DOHH2 (cell line): ENCODE data around the gene IGF2BP1.
A peak's percentile ranks its signal among the peaks of the same experiment; 100 is the strongest.

ENCODE experiments used
- H3F3A ChIP-seq: fragments of 200-600 bp; sonication (generic), shearing (Covaris generic); 2 replicates; pipeline ENCODE4 v1.6.0; 2016; ENCODE audit warnings: antibody characterized with exemption, mild to moderate bottlenecking; ENCODE audit not compliant: control insufficient read depth, insufficient read depth
- H3K27ac ChIP-seq: fragments of 200-600 bp; sonication (generic); 2 replicates; pipeline ENCODE4 v1.5.1; 2014; ENCODE audit warnings: low read depth, mild to moderate bottlenecking, low read length, moderate library complexity
- H3K27me3 ChIP-seq: fragments of 200-600 bp; sonication (generic); 2 replicates; pipeline ENCODE4 v1.6.1; 2014; ENCODE audit warnings: mild to moderate bottlenecking, low read length, mixed read lengths; ENCODE audit not compliant: control insufficient read depth
- H3K36me3 ChIP-seq: fragments of 200-600 bp; sonication (generic); 2 replicates; pipeline ENCODE4 v1.6.1; 2014; ENCODE audit warnings: mild to moderate bottlenecking, low read length, moderate library complexity, mixed read lengths; ENCODE audit not compliant: control insufficient read depth
- H3K4me1 ChIP-seq: fragments of 200-600 bp; sonication (generic); 2 replicates; pipeline ENCODE4 v1.6.1; 2014; ENCODE audit warnings: mild to moderate bottlenecking, low read length, mixed read lengths; ENCODE audit not compliant: control insufficient read depth
- H3K4me2 ChIP-seq: fragments of 200-600 bp; sonication (generic); 2 replicates; pipeline ENCODE4 v1.6.0; 2014; ENCODE audit warnings: mild to moderate bottlenecking, low read length, moderate library complexity
- H3K4me3 ChIP-seq: fragments of 200-600 bp; sonication (generic); 2 replicates; pipeline ENCODE4 v1.5.1; 2014; ENCODE audit warnings: mild to moderate bottlenecking, low read length, mixed read lengths
- H3K79me2 ChIP-seq: fragments of 200-600 bp; sonication (generic); 2 replicates; pipeline ENCODE4 v1.6.1; 2014; ENCODE audit warnings: mild to moderate bottlenecking, low read length, mixed read lengths; ENCODE audit not compliant: control insufficient read depth
- H3K9me2 ChIP-seq: fragments of 200-600 bp; sonication (generic); replicated peaks from 2 replicates; pipeline ENCODE4 v1.6.1; 2014; ENCODE audit warnings: mild to moderate bottlenecking, low read length, mixed read lengths; ENCODE audit not compliant: control insufficient read depth
- H3K9me3 ChIP-seq: fragments of 200-600 bp; sonication (generic); 2 replicates; pipeline ENCODE4 v1.6.1; 2014; ENCODE audit warnings: antibody characterized with exemption, low read length, mixed read lengths; ENCODE audit not compliant: control insufficient read depth, insufficient read depth
- H4K20me1 ChIP-seq: fragments of 200-600 bp; sonication (generic); 2 replicates; pipeline ENCODE4 v1.6.0; 2014; ENCODE audit warnings: low read depth, mild to moderate bottlenecking, antibody characterized with exemption, low read length, moderate library complexity; ENCODE audit not compliant: control insufficient read depth, insufficient read depth
- EZH2phosphoT487 ChIP-seq: fragments of 200-600 bp; sonication (generic); IDR thresholded peaks from 2 replicates; pipeline ENCODE4 v1.6.1; 2017; ENCODE audit warnings: borderline replicate concordance, mild to moderate bottlenecking, antibody characterized with exemption, low read length, moderate library complexity, mixed read lengths
- TF ChIP-seq, protein P1 (sequence below): fragments of 200-600 bp; sonication (generic); IDR thresholded peaks from one replicate; pipeline ENCODE4 v1.5.1; 2014; ENCODE audit warnings: antibody characterized with exemption, mild to moderate bottlenecking, low read depth, low read length; ENCODE audit not compliant: poor library complexity, severe bottlenecking

The IGF2BP1 gene

GRCh38 chr17:48954300-48954755 lies 42.9 kb upstream of the IGF2BP1 start:
- Histone ChIP-seq H3K27ac (no peak overlapping the region), H3K9me3 (no peaks in the 10 kb centered on the region), H4K20me1 (no peaks in the 10 kb centered on the region), H3K27me3 (peaks cover under 1% of the 10 kb centered on the region; the same call in 1 of the 2 replicates), H3K9me2 (no peaks in the 10 kb centered on the region), H3K4me2 (no peak overlapping the region), H3K79me2 (no peaks in the 10 kb centered on the region), H3K4me3 (no peak overlapping the region), H3K36me3 (no peaks in the 10 kb centered on the region), H3K4me1 (peaks cover 15% of the 10 kb centered on the region), H3F3A (no peaks in the 10 kb centered on the region)
- TF ChIP-seq, protein P1, sequence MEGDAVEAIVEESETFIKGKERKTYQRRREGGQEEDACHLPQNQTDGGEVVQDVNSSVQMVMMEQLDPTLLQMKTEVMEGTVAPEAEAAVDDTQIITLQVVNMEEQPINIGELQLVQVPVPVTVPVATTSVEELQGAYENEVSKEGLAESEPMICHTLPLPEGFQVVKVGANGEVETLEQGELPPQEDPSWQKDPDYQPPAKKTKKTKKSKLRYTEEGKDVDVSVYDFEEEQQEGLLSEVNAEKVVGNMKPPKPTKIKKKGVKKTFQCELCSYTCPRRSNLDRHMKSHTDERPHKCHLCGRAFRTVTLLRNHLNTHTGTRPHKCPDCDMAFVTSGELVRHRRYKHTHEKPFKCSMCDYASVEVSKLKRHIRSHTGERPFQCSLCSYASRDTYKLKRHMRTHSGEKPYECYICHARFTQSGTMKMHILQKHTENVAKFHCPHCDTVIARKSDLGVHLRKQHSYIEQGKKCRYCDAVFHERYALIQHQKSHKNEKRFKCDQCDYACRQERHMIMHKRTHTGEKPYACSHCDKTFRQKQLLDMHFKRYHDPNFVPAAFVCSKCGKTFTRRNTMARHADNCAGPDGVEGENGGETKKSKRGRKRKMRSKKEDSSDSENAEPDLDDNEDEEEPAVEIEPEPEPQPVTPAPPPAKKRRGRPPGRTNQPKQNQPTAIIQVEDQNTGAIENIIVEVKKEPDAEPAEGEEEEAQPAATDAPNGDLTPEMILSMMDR: peak; percentile 68
- TF ChIP-seq EZH2phosphoT487: no peak

- no peaks in the 10 kb centered on the region for H4K20me1 ChIP-seq
- no peaks in the 10 kb centered on the region for H3K9me2 ChIP-seq
- no peaks in the 10 kb centered on the region for H3K79me2 ChIP-seq
- no peaks in the 10 kb centered on the region for H3F3A ChIP-seq
- no peaks in the 10 kb centered on the region for H3K9me3 ChIP-seq
- no peak overlapping the region for H3K4me2 ChIP-seq
- TF ChIP-seq, protein P1: no peak
- TF ChIP-seq EZH2phosphoT487: no peak
- H3K36me3 ChIP-seq: no peaks in the 10 kb centered on the region
- H3K4me3 ChIP-seq: no peak overlapping the region
- H3K4me1 ChIP-seq: no peaks in the 10 kb centered on the region
- peaks cover 15% of the 10 kb centered on the region; the same call in 1 of the 2 replicates for H3K27me3 ChIP-seq
- H3K27ac ChIP-seq: no peak overlapping the region
Observed at GRCh38 chr17:48960834-48961515, 36.2 kb upstream of the IGF2BP1 start.

GRCh38 chr17:48961516-48962233 lies 35.5 kb upstream of the IGF2BP1 start:
- TF ChIP-seq, protein P1: no peak
- no peak for TF ChIP-seq EZH2phosphoT487
- no peaks in the 10 kb centered on the region for H3K9me3 ChIP-seq
- no peaks in the 10 kb centered on the region for H3K36me3 ChIP-seq
- no peaks in the 10 kb centered on the region for H3K9me2 ChIP-seq
- no peaks in the 10 kb centered on the region for H3F3A ChIP-seq
- H4K20me1 ChIP-seq: no peaks in the 10 kb centered on the region
- no peak overlapping the region for H3K4me3 ChIP-seq
- H3K27me3 ChIP-seq: peaks cover 15% of the 10 kb centered on the region; the same call in 1 of the 2 replicates
- H3K4me1 ChIP-seq: no peaks in the 10 kb centered on the region
- H3K4me2 ChIP-seq: no peak overlapping the region
- no peak overlapping the region for H3K27ac ChIP-seq
- no peaks in the 10 kb centered on the region for H3K79me2 ChIP-seq
